Kidney glomerular epithelial cell (primary cell): ENCODE data around the gene MLXIPL.
"Not testable (repeated sequence)": the region's sequence is repeated elsewhere in the genome, so short reads cannot be mapped to it uniquely, and the experiment has no call there.

Experiments
- DNase-seq: peaks from one replicate; lab custom pipeline; 2025; lab: John Stamatoyannopoulos, UW

MLXIPL gene

DNA sequence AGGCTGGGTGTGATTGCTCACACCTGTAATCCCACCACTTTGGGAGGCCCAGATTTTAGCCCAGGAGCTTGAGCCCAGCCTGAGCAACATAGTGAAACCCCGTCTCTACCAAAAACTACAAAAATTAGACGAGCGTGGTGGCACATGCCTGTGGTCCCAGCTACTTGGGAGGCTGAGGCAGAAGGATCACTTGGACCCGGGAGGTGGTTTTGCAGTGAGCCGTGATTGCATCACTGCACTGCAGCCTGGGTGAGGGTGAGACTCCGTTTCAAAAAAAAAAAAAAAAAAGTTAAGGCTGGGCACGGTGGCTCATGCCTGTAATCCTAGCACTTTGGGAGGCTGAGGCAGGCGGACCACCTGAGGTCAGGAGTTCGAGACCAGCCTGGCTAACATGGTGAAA is 43.3 kb downstream of the MLXIPL start:
- not testable (repeated sequence) for DNase-seq

GRCh38 chr7:73578342-73579128 is 45.8 kb downstream of the MLXIPL start, which contains the start of gene TBL2:
Gene TBL2, minus strand, starts transcription at chr7:73578579. Its CDS starts 30 bp downstream, at chr7:73578549.
- peak; percentile 96 for DNase-seq

GRCh38 chr7:73577627-73578341 is 46.5 kb downstream of the MLXIPL start:
- no peak for DNase-seq

GRCh38 chr7:73573791-73574190 is 50.5 kb downstream of the MLXIPL start:
- DNase-seq, result no peak

DNA sequence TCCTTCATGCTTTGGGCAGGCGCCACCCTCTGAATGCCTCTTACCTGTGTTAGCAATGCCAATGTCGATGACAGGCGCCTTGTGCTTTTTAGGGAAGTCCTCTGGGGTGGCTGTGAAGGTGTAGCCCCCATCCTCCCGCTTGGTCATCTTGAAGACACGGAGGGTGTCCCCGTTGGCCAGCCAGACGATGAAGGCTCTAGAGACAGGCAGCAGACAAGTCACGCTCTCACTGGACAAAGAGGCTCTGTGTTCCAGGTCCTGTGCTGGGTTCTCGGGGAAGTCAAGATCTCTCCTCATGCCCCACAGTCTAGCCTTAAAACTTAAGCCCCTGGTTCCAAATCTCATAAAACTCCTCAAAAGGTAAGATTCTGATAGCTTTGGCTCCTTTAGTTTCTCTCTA is 51.0 kb downstream of the MLXIPL start:
- no peak for DNase-seq

- DNase-seq, result no peak
Measured at GRCh38 chr7:73572767-73573186, 51.5 kb downstream of the MLXIPL start.

GRCh38 chr7:73570977-73571376 is 53.3 kb downstream of the MLXIPL start:
- no peak for DNase-seq

- no peak for DNase-seq
Measured at GRCh38 chr7:73570521-73570920, 53.8 kb downstream of the MLXIPL start.

DNA sequence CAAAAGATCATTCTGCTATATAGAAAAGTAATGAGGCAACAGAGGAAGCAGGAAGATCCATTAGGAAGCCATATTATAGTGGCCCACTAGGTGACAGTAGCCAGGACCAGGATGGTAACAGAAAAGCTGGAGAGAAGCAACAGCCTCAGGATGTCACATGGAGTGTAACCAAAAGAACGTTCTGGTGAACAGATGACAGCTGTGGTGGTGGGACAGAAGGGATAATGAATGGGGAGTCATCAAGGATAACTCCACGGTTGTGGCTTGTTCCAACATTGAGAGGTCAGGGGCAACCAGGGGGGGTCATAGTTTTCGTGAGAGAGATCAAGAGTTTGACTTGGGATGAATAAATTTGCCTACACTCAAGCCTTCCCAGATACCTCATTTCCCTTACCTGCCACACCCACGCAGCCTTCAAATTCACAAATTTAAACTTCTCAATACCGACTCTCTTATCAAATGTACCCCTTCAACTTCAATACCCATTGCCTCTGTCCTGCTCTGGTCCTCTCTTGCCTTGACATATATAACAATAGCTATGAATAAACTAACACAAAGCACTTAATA is 55.2 kb downstream of the MLXIPL start:
- DNase-seq, result no peak

DNA sequence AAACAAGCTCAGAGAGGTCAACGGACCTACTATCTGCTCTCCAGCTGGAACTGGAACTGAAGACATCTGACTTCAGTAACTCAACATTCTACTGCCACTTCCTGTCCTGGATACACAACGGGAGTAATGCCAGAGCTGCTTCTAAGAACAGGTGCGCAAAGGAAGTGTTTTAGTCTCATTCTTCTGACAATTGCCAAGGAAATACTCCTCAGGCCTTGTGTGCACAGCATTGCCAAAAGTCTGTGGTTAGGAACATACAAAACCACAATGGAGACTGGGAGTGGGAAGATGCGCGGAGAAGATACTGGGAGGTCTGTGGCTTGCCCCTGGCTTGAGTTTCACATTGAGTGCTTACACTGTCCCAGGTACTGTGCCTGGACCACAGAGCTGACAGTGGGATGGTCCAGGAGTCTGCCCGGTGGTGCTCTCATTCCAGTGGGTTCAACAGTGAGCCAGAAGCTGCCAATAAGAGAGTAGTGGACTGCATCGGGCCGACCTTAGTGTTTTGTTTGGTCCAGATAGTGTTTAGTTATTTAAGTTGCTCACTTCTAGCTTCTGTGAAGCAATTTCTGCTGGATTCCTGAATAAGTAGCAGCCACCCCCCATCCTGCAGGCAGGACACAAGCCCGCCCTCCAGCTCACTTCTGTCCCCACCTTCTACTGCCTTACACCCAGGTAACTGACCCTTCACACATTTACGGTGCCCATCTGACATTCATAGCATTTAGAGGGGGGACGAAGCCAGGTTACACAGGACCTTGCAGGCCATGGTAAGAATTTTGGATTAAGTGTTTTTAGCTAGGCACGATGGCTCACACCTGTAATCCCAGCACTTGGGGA is 56.3 kb downstream of the MLXIPL start:
- DNase-seq, result no peak

DNA sequence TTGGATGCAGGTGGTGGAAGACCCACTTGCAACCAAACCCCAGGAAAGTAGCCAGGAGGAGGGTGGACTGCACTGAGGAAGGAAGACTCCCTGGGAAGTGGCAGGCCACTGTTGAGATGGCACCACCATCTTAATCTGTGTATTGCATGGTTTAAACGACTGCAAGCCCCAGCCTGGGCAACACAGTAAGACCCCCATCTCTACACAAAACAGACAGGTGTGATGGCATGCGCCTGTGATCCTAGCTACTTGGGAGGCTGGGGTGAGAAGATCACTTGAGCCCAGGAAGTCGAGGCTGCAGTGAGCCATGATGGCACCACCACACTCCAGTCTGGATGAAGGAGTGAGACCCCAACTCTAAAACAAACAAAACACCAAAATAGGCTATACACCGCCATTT is 57.2 kb downstream of the MLXIPL start:
- no peak for DNase-seq

- not testable (repeated sequence) for DNase-seq
Measured at GRCh38 chr7:73566431-73566830, 57.9 kb downstream of the MLXIPL start.

- DNase-seq, result peak; percentile 25
Measured at GRCh38 chr7:73565675-73566340, 58.5 kb downstream of the MLXIPL start.

DNA sequence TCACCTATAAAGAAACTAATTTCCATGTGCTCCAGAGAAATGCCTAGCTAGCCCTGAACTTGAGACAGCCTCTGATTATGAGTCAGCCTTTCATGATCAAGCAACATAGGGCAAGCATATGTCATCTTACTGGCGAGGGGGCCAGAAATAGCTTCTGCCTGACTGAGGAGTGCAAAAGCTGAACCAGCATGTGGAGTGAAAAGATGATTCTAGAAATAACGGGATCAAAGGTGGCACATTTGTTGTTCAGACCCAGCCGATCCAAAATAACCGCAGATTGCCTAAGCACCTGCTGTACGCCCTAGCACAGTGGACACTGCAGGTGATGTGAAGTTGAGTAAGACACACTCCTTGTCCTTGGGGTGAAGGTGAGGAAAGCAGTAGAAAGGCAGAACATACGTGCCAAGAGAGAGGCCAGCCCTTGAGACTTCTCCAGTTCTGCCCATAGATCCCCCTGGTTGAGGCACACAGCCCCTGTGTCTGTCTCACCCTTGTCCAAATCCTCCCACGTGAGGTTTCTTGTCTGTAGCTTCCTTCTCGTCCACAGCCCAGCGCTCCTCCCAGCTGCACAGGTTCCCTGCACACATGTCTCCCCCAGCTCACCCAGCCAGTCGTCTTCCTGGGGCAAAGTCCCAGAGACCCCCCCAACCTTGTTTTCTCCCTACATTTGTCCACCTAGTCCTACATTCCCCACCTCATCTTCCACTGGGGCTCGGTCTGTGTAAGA is 64.0 kb downstream of the MLXIPL start:
- DNase-seq, result peak; percentile 68

GRCh38 chr7:73557397-73558257 is 66.7 kb downstream of the MLXIPL start, which contains the start of gene BCL7B:
Gene BCL7B, minus strand, starts transcription at chr7:73557690. Its CDS starts 112 bp downstream, at chr7:73557578.
- DNase-seq, result peak; percentile 52

DNA sequence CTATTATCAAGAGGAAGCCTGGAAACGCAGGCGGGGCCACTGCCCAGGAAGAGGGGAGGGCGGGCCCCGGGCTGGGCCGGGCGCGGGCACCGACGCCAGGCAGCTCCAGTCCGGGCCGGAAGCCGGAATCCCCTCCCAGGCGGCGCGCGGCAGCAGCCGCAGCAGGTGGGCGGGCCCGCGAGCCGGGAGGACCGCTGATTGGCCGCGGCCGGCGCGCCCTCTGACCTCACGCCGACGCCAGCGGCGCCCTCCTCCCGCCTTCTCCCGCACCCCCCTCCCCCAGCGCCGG is 67.3 kb downstream of the MLXIPL start:
- DNase-seq, result peak; percentile 92

DNA sequence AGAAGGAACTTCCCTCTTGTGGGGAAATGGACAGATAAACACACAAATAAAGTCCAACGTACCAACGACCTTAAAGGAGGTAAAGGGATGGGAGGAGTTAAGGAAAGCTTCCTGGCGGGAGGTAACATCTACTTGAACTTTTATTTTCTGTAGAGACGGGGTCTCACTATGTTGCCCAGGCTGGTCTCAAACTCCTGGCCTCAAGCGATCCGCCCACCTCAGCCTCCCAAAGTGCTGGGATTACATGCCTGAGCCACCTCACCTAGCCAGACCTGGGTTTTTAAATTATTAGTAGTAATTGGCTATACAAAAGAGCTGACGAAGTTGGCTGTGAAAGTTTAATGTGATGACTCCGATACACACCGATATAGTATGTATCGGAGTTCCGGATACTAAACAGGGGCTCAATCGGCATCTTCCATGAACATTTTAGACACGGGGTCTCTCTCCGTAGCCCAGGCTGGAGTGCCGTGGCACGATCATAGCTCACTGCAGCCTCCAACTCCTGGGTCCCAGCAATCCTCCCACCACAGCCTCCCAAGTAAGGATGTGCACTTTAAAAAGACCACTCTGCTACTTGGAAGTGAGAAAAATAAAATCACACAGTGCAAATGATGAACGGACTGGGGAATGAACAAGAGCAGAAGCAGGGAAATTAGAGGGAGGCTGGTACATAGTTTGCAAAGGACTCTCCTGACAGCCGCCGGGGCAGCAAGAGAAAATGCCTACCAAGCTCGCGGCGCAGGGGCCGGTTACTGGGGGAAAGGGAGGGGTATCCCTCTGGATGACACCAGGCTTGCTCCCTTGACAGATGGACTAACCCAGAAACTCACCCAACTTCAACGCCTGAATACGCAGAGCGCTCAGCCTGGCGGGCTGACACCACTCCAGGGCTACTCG is 67.9 kb downstream of the MLXIPL start:
- DNase-seq, result no peak

- DNase-seq, result peak; percentile 32
Measured at GRCh38 chr7:73555411-73555982, 68.8 kb downstream of the MLXIPL start.
